MG63 (cell line): ENCODE results near the gene DAAM1. TPM values are rescaled to one million over a fixed set of nuclear protein-coding genes. Genes with fewer than 3 reads are reported as not detected.

Source experiments
- DNase-seq: peaks from one replicate; pipeline ENCODE4 v3.0.0-alpha.2; 2020
- H3K27me3 ChIP-seq: fragments of 250-450 bp; sonication (Bioruptor Pico); 2 replicates; pipeline ENCODE4 v1.5.1; 2020; ENCODE audit warnings: mild to moderate bottlenecking, moderate library complexity
- H3K36me3 ChIP-seq: fragments of 250-450 bp; sonication (Bioruptor Pico); 2 replicates; pipeline ENCODE4 v1.5.1; 2020; ENCODE audit warnings: mild to moderate bottlenecking, moderate library complexity
- H3K4me3 ChIP-seq: fragments of 250-450 bp; sonication (Bioruptor Pico); 2 replicates; pipeline ENCODE4 v1.5.1; 2020; ENCODE audit warnings: mild to moderate bottlenecking, moderate library complexity
- H3K9me3 ChIP-seq: fragments of 250-450 bp; sonication (Bioruptor Pico); 2 replicates; pipeline ENCODE4 v1.5.1; 2020; ENCODE audit warnings: mild to moderate bottlenecking, moderate library complexity
- total RNA-seq: library from RNA; depleted of rRNA; stranded (reverse); fragments of >200 nt; shearing (Covaris generic); gene quantifications from 2 replicates; pipeline ENCODE4 v1.2.3, GENCODE V29; 2014; ENCODE audit warnings: low replicate concordance

Gene DAAM1
- total RNA-seq, 1 experiment from 2014 or later, result 5.2 TPM

GRCh38 chr14:59346329-59346728 lies 157.9 kb downstream of the DAAM1 start:
- no peaks in the 10 kb centered on the region for H3K9me3 ChIP-seq
- no peak overlapping the region for H3K4me3 ChIP-seq
- no peak for DNase-seq
- H3K36me3 ChIP-seq, result no peaks in the 10 kb centered on the region
- no peaks in the 10 kb centered on the region for H3K27me3 ChIP-seq

GRCh38 chr14:59346796-59347510 lies 158.5 kb downstream of the DAAM1 start:
- H3K4me3 ChIP-seq, result no peak overlapping the region
- DNase-seq, result no peak
- H3K36me3 ChIP-seq, result no peaks in the 10 kb centered on the region
- H3K27me3 ChIP-seq, result no peaks in the 10 kb centered on the region
- H3K9me3 ChIP-seq, result no peaks in the 10 kb centered on the region

- no peak for DNase-seq
- Histone ChIP-seq H3K9me3 (no peaks in the 10 kb centered on the region), H3K4me3 (no peak overlapping the region), H3K36me3 (no peaks in the 10 kb centered on the region), H3K27me3 (no peaks in the 10 kb centered on the region)
Observed at GRCh38 chr14:59347511-59347900, 159.0 kb downstream of the DAAM1 start.

GRCh38 chr14:59347915-59348314 lies 159.4 kb downstream of the DAAM1 start:
- no peak for DNase-seq
- Histone ChIP-seq H3K27me3 (no peaks in the 10 kb centered on the region), H3K9me3 (no peaks in the 10 kb centered on the region)

GRCh38 chr14:59349258-59349701 lies 160.8 kb downstream of the DAAM1 start:
- no peaks in the 10 kb centered on the region for H3K27me3 ChIP-seq
- no peaks in the 10 kb centered on the region for H3K36me3 ChIP-seq
- DNase-seq, result no peak
- no peak overlapping the region for H3K4me3 ChIP-seq
- H3K9me3 ChIP-seq, result no peaks in the 10 kb centered on the region

More at GRCh38 chr14:59347915-59348314, 159.4 kb downstream of the DAAM1 start:
- H3K36me3 ChIP-seq, result no peaks in the 10 kb centered on the region
- H3K4me3 ChIP-seq, result no peak overlapping the region

GRCh38 chr14:59352961-59353360 lies 164.5 kb downstream of the DAAM1 start:
- Histone ChIP-seq H3K4me3 (no peak overlapping the region), H3K36me3 (no peaks in the 10 kb centered on the region), H3K27me3 (no peaks in the 10 kb centered on the region), H3K9me3 (no peaks in the 10 kb centered on the region)
- no peak for DNase-seq

- Histone ChIP-seq H3K36me3 (no peaks in the 10 kb centered on the region), H3K9me3 (no peaks in the 10 kb centered on the region), H3K4me3 (no peak overlapping the region), H3K27me3 (no peaks in the 10 kb centered on the region)
- no peak for DNase-seq
Observed at GRCh38 chr14:59354666-59355065, 166.2 kb downstream of the DAAM1 start.

GRCh38 chr14:59355091-59355490 lies 166.6 kb downstream of the DAAM1 start:
- Histone ChIP-seq H3K27me3 (no peaks in the 10 kb centered on the region), H3K4me3 (no peak overlapping the region), H3K36me3 (no peaks in the 10 kb centered on the region), H3K9me3 (no peaks in the 10 kb centered on the region)
- no peak for DNase-seq

GRCh38 chr14:59356312-59356711 lies 167.8 kb downstream of the DAAM1 start:
- no peaks in the 10 kb centered on the region for H3K9me3 ChIP-seq
- H3K4me3 ChIP-seq, result no peak overlapping the region
- no peaks in the 10 kb centered on the region for H3K27me3 ChIP-seq
- no peaks in the 10 kb centered on the region for H3K36me3 ChIP-seq
- no peak for DNase-seq

- Histone ChIP-seq H3K27me3 (no peaks in the 10 kb centered on the region), H3K9me3 (no peaks in the 10 kb centered on the region), H3K4me3 (no peak overlapping the region), H3K36me3 (no peaks in the 10 kb centered on the region)
- DNase-seq, result no peak
Observed at GRCh38 chr14:59356767-59357166, 168.3 kb downstream of the DAAM1 start.

GRCh38 chr14:59358102-59358501 lies 169.6 kb downstream of the DAAM1 start:
- DNase-seq, result peak; percentile 26
- no peaks in the 10 kb centered on the region for H3K36me3 ChIP-seq
- no peak overlapping the region for H3K4me3 ChIP-seq
- H3K27me3 ChIP-seq, result no peaks in the 10 kb centered on the region
- H3K9me3 ChIP-seq, result no peaks in the 10 kb centered on the region

GRCh38 chr14:59358784-59359183 lies 170.3 kb downstream of the DAAM1 start:
- Histone ChIP-seq H3K9me3 (no peaks in the 10 kb centered on the region), H3K36me3 (no peaks in the 10 kb centered on the region), H3K27me3 (no peaks in the 10 kb centered on the region), H3K4me3 (no peak overlapping the region)
- no peak for DNase-seq

- H3K36me3 ChIP-seq, result no peaks in the 10 kb centered on the region
- H3K4me3 ChIP-seq, result no peak overlapping the region
- H3K9me3 ChIP-seq, result no peaks in the 10 kb centered on the region
- DNase-seq, result no peak
- no peaks in the 10 kb centered on the region for H3K27me3 ChIP-seq
Observed at GRCh38 chr14:59359431-59360124, 171.1 kb downstream of the DAAM1 start.

GRCh38 chr14:59360233-59360632 lies 171.8 kb downstream of the DAAM1 start:
- no peaks in the 10 kb centered on the region for H3K9me3 ChIP-seq
- no peaks in the 10 kb centered on the region for H3K27me3 ChIP-seq
- H3K36me3 ChIP-seq, result no peaks in the 10 kb centered on the region
- DNase-seq, result no peak
- H3K4me3 ChIP-seq, result no peak overlapping the region

- no peaks in the 10 kb centered on the region for H3K9me3 ChIP-seq
- H3K36me3 ChIP-seq, result no peaks in the 10 kb centered on the region
- H3K4me3 ChIP-seq, result no peak overlapping the region
- DNase-seq, result peak; percentile 5
- H3K27me3 ChIP-seq, result no peaks in the 10 kb centered on the region
Observed at GRCh38 chr14:59360923-59361794, 172.7 kb downstream of the DAAM1 start.

- H3K36me3 ChIP-seq, result no peaks in the 10 kb centered on the region
- DNase-seq, result peak; percentile 4
Observed at GRCh38 chr14:59362513-59362912, 174.0 kb downstream of the DAAM1 start.

More at GRCh38 chr14:59362513-59362912, 174.0 kb downstream of the DAAM1 start:
- H3K9me3 ChIP-seq, result no peaks in the 10 kb centered on the region
- H3K4me3 ChIP-seq, result no peak overlapping the region
- H3K27me3 ChIP-seq, result no peaks in the 10 kb centered on the region
